Measurements from ENCODE around the gene BICDL2. TPM values are rescaled to one million over a fixed set of nuclear protein-coding genes. Genes with fewer than 3 reads are reported as not detected.

BICDL2 gene
- total and polyA plus RNA-seq, 2 of the 8 experiments (the other 6 are each of a cell fraction or from before 2014, with no cell fraction given), result 7.3 to 15.9 TPM

DNA sequence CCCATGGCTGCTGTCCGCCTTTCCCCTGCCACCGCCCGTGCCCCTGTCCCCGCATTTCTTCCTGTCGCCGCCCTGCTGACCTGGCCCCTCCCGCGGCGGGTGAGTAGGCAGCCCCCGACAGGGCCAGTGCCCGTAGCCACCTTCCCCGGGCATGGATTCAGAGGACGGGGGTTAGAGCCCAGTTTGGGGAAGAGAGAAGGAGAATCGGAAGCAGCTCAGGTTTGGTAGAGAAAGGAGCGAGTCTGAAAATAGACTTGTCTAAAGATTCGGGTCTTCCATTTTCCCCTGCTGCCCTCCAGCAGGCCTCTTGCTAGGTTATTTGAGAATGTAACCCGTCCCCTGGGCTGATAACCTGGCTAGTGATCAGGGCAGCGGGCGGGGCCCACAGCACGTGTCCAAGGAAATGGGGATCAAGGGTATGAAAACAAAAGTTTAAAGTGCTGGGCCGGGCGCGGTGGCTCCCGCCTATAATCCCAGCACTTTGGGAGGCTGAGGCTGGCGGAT is 31.9 kb downstream of the BICDL2 start:
- peak overlapping the region; percentile 62 for H4K5ac ChIP-seq (ENCODE audit: insufficient read length, low read depth, low read length)
- no peak overlapping the region for H3K14ac ChIP-seq (ENCODE audit: insufficient read length)
- H3K56ac ChIP-seq (replicated peaks; ENCODE audit: insufficient read length, low read depth, low read length), result peak overlapping the region; percentile 64
- peak overlapping the region in 2 of 4 experiments; percentile 5 to 20; a peak in 3 of 7 replicates for H3K9ac ChIP-seq (replicated peaks in 1 of 4; ENCODE audit: extremely low read depth in 1 of 4, low read depth in 3 of 4, low read length in 3 of 4)
- WGBS, 2 experiments (ENCODE audit: extremely low coverage in 1 of 2, insufficient coverage in 1 of 2, insufficient read length in 1 of 2, insufficient replicate concordance in 2 of 2, low coverage in 1 of 2, low lambda C conversion rate in 2 of 2, missing lambda C conversion rate in 1 of 2), result 2% methylated on average over 21 of the region's 25 CpGs; no CpG with 5 or more reads in 1 of the 2 experiments
- no peak overlapping the region for H2BK15ac ChIP-seq (ENCODE audit: low read length)
- peaks cover 14 to 40% (median 33%) of the 10 kb centered on the region in 4 experiments for H3K4me1 ChIP-seq (replicated peaks in 1 of 4; ENCODE audit: control insufficient read depth in 3 of 4, insufficient read depth in 4 of 4, low read length in 3 of 4)
- H2AK5ac ChIP-seq (ENCODE audit: low read depth, low read length), result no peak overlapping the region
- no peaks in the 10 kb centered on the region; the same call in 1 of the 2 replicates for H3K79me1 ChIP-seq (ENCODE audit: low read depth, low read length)
- ChIA-PET POLR2A (ENCODE audit: partially characterized antibody) (interaction anchor here (0.8 to 35.7 kb wide), 10 partner anchors 8 to 122 kb away, joined by 3 to 1808 read pairs (median 6); partner anchors contain the start of genes BICDL2, CLDN6, CLDN9 and HCFC1R1), CTCF (ENCODE audit: partially characterized antibody) (interaction anchor here (0.6 to 17.3 kb wide), 6 partner anchors 23 to 854 kb away, joined by 3 to 639 read pairs (median 4); partner anchors contain the start of genes BICDL2, CLDN6, HCFC1R1 and THOC6)
- 0 out of 2 replicates have a peak overlapping the region, but pooled peaks have one; percentile 1 for H3K27ac ChIP-seq (ENCODE audit: low read depth, low read length)
- H3K9me3 ChIP-seq (ENCODE audit: insufficient read depth in 2 of 2, low read depth in 1 of 2, low read length in 1 of 2), result no peaks in the 10 kb centered on the region
- H3K4ac ChIP-seq (replicated peaks; ENCODE audit: insufficient read length, low read depth, low read length), result peak overlapping the region; percentile 44
- no peaks in the 10 kb centered on the region for H3K27me3 ChIP-seq (replicated peaks in 1 of 4; ENCODE audit: control insufficient read depth in 3 of 4, extremely low read depth in 1 of 4, insufficient read depth in 3 of 4, low read length in 3 of 4)
- peaks cover 0 to 3% (median 0%) of the 10 kb centered on the region in 4 experiments; a peak in 1 of 8 replicates for H3K36me3 ChIP-seq (ENCODE audit: control insufficient read depth in 2 of 4, insufficient read depth in 4 of 4, low read length in 3 of 4)
- no peak overlapping the region for H2BK12ac ChIP-seq (ENCODE audit: low read depth, low read length)
- peak overlapping the region; percentile 38 for H2BK120ac ChIP-seq (replicated peaks; ENCODE audit: low read depth, low read length)
- no peak overlapping the region for H2BK20ac ChIP-seq (ENCODE audit: low read length)
- H3K23ac ChIP-seq (ENCODE audit: insufficient read length), result no peak overlapping the region
- H2BK5ac ChIP-seq (ENCODE audit: low read depth, low read length), result peak overlapping the region; percentile 12; the same call in 1 of the 2 replicates
- H2AFZ ChIP-seq (ENCODE audit: low read length), result no peak overlapping the region
- peak overlapping the region; percentile 68; the same call in 1 of the 2 replicates for H4K8ac ChIP-seq (ENCODE audit: extremely low read depth, insufficient read depth, low read length)
- peaks cover 16% of the 10 kb centered on the region for H3K23me2 ChIP-seq (ENCODE audit: low read depth, low read length)
- no peak for FAIRE-seq
- peak overlapping the region; percentile 42 for H4K91ac ChIP-seq (replicated peaks; ENCODE audit: insufficient read length, low read length)
- H4K20me1 ChIP-seq (replicated peaks in 1 of 2; ENCODE audit: control insufficient read depth in 1 of 2, insufficient read depth in 2 of 2, low read length in 2 of 2), result no peaks in the 10 kb centered on the region
- peaks cover 0 to 6% of the 10 kb centered on the region in 2 experiments; a peak in 1 of 4 replicates for H3K79me2 ChIP-seq (ENCODE audit: control insufficient read depth in 1 of 2, insufficient read depth in 2 of 2, low read length in 2 of 2)
- DNase-seq (ENCODE audit: low read depth in 1 of 2, low spot score in 2 of 2), result no peak
- peak overlapping the region; percentile 64 to 88 for H3K4me2 ChIP-seq (ENCODE audit: insufficient read depth in 1 of 2, low read depth in 2 of 2, low read length in 2 of 2)
- peak overlapping the region; percentile 64 for H3K18ac ChIP-seq (ENCODE audit: extremely low read depth, low read length)
- peak overlapping the region; percentile 38 to 65 (median 56) for H3K4me3 ChIP-seq (ENCODE audit: extremely low read depth in 1 of 4, insufficient read depth in 2 of 4, low read depth in 3 of 4, low read length in 4 of 4)
- TF ChIP-seq SIN3A (conservative IDR thresholded peaks at IDR 0.05 in 1 of 2, IDR thresholded peaks at IDR 0.05 in 1 of 2; ENCODE audit: low read depth in 1 of 2, low read length in 2 of 2), result 0 out of 4 replicates have a peak, but pooled peaks of 1 of the 2 experiments have one; percentile 49
- TF ChIP-seq, protein P1, sequence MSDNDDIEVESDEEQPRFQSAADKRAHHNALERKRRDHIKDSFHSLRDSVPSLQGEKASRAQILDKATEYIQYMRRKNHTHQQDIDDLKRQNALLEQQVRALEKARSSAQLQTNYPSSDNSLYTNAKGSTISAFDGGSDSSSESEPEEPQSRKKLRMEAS (IDR thresholded peaks at IDR 0.05), result peak; percentile 79
- TF ChIP-seq SP2 (IDR thresholded peaks at IDR 0.05; ENCODE audit: low read length), result no peak
- TF ChIP-seq ASH2L (IDR thresholded peaks at IDR 0.05; ENCODE audit: low read length), result peak; percentile 24
- TF ChIP-seq, protein P2, sequence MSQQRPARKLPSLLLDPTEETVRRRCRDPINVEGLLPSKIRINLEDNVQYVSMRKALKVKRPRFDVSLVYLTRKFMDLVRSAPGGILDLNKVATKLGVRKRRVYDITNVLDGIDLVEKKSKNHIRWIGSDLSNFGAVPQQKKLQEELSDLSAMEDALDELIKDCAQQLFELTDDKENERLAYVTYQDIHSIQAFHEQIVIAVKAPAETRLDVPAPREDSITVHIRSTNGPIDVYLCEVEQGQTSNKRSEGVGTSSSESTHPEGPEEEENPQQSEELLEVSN (IDR thresholded peaks at IDR 0.05), result peak; percentile 57; the same call in 1 of the 2 replicates
- TF ChIP-seq TBP (IDR thresholded peaks at IDR 0.05; ENCODE audit: low read depth, low read length), result peak; percentile 21; the same call in 1 of the 2 replicates
- 0 out of 3 replicates have a peak, but pooled peaks of 1 of the 2 experiments have one; percentile 32 for TF ChIP-seq POLR2A (IDR thresholded peaks at IDR 0.05; ENCODE audit: control extremely low read depth in 1 of 2, low read depth in 2 of 2, low read length in 2 of 2)
- TF ChIP-seq, protein P3, sequence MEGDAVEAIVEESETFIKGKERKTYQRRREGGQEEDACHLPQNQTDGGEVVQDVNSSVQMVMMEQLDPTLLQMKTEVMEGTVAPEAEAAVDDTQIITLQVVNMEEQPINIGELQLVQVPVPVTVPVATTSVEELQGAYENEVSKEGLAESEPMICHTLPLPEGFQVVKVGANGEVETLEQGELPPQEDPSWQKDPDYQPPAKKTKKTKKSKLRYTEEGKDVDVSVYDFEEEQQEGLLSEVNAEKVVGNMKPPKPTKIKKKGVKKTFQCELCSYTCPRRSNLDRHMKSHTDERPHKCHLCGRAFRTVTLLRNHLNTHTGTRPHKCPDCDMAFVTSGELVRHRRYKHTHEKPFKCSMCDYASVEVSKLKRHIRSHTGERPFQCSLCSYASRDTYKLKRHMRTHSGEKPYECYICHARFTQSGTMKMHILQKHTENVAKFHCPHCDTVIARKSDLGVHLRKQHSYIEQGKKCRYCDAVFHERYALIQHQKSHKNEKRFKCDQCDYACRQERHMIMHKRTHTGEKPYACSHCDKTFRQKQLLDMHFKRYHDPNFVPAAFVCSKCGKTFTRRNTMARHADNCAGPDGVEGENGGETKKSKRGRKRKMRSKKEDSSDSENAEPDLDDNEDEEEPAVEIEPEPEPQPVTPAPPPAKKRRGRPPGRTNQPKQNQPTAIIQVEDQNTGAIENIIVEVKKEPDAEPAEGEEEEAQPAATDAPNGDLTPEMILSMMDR (IDR thresholded peaks at IDR 0.05; ENCODE audit: control extremely low read depth in 1 of 3, insufficient read depth in 1 of 3, low read depth in 1 of 3, low read length in 3 of 3), result no peak

Data from H1 (cell line).